Nephron (organoid): ENCODE results near the gene ADCY2.

ENCODE experiments used
- H3K27ac Mint-ChIP-seq, 3 experiments: 2 replicates each; pipeline ENCODE4 v1.8.0; 2020; ENCODE audit warnings: mixed read lengths in 3 of 3, mild to moderate bottlenecking in 2 of 3, moderate library complexity in 1 of 3
- H3K27me3 Mint-ChIP-seq: 2 replicates; pipeline ENCODE4 v1.8.0; 2021; ENCODE audit warnings: low read depth, mild to moderate bottlenecking, moderate library complexity, mixed read lengths
- H3K36me3 Mint-ChIP-seq: 2 replicates; pipeline ENCODE4 v1.8.0; 2020; ENCODE audit warnings: low read depth, mixed read lengths
- H3K4me1 Mint-ChIP-seq: 2 replicates; pipeline ENCODE4 v1.8.0; 2020; ENCODE audit warnings: mixed read lengths
- H3K4me3 Mint-ChIP-seq, 3 experiments: 2 replicates each; pipeline ENCODE4 v1.8.0; 2020; ENCODE audit warnings: mild to moderate bottlenecking in 3 of 3, mixed read lengths in 3 of 3, moderate library complexity in 2 of 3
- H3K9me3 Mint-ChIP-seq: 2 replicates; pipeline ENCODE4 v1.8.0; 2020; ENCODE audit warnings: mixed read lengths
- TF ChIP-seq, protein P1 (sequence below), 3 experiments: fragments of 200-600 bp; sonication (generic); IDR thresholded peaks; one replicate each; pipeline ENCODE4 v1.5.0; 2021; ENCODE audit warnings: antibody characterized with exemption in 3 of 3; ENCODE audit not compliant: unreplicated experiment in 3 of 3

Gene ADCY2

DNA sequence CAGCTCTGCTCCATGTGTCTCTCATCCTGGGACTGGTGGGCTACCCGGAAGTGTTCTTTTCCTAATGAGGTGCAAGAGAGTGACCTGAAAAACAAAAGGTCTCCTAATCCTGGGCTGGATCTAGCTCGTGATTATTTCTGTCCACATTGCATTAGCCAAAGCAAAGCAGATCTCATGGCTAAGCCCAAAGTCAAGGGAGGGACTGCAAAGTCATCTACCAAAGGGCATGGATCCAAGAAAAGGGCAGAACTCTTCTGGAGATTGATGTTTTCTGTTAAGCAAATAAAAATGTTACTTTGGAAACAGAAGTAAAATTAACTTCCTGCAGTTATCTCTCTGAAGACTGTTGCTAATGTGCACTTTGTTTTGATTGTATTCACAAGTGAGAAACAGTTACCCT, 229.8 kb downstream of the ADCY2 start:
- H3K27me3 Mint-ChIP-seq = no peaks in the 10 kb centered on the region
- no peaks in the 10 kb centered on the region for H3K9me3 Mint-ChIP-seq
- no peak overlapping the region for H3K27ac Mint-ChIP-seq
- H3K4me1 Mint-ChIP-seq = peaks cover 15% of the 10 kb centered on the region
- no peak overlapping the region for H3K4me3 Mint-ChIP-seq
- TF ChIP-seq, protein P1, sequence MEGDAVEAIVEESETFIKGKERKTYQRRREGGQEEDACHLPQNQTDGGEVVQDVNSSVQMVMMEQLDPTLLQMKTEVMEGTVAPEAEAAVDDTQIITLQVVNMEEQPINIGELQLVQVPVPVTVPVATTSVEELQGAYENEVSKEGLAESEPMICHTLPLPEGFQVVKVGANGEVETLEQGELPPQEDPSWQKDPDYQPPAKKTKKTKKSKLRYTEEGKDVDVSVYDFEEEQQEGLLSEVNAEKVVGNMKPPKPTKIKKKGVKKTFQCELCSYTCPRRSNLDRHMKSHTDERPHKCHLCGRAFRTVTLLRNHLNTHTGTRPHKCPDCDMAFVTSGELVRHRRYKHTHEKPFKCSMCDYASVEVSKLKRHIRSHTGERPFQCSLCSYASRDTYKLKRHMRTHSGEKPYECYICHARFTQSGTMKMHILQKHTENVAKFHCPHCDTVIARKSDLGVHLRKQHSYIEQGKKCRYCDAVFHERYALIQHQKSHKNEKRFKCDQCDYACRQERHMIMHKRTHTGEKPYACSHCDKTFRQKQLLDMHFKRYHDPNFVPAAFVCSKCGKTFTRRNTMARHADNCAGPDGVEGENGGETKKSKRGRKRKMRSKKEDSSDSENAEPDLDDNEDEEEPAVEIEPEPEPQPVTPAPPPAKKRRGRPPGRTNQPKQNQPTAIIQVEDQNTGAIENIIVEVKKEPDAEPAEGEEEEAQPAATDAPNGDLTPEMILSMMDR (IDR thresholded peaks at IDR 0.05; ENCODE audit: unreplicated experiment in 3 of 3) = no peak
- H3K36me3 Mint-ChIP-seq = peaks cover 13% of the 10 kb centered on the region

DNA sequence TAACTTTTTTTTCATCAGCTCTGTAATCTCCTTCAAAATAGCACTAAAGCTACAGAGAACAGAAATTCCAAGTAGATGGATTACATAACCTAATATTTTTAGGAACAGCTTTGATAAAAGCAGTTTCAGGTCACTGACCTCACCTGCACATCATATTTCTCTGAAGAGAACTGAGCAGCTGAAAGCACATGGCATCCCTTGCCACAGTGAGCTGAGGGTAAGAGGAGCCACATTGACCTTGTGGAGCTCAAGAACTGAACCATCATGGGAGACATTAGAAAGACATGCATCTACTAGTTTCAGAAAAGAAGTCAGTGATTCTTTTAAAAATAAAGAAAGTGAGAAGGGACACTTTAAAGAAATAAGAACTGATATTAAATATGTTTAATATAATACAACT, 232.3 kb downstream of the ADCY2 start:
- Mint-ChIP-seq H3K27me3 (no peaks in the 10 kb centered on the region), H3K27ac (no peak overlapping the region), H3K4me3 (no peak overlapping the region), H3K9me3 (no peaks in the 10 kb centered on the region), H3K4me1 (peaks cover 14% of the 10 kb centered on the region), H3K36me3 (peaks cover 17% of the 10 kb centered on the region)
- TF ChIP-seq, protein P1 (IDR thresholded peaks at IDR 0.05; ENCODE audit: unreplicated experiment in 3 of 3) = no peak

DNA sequence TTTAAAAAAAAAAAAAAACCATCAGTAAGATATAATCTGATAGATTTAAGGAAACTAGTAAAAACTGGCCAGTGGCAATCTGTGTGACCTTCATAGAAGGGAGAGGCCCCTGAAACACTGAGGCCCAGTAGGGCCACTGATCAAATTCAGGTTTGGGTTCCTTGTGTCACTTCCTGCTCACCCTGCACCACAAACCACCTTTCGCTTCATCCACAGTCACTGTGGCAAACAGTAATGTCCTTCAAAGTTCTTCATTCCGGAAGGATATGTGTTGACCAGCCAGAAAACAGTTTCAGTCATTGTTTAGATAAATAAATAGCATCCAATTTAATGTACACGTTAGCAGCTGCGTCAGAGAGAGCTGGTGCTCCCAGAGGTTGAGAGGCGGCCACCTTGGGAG, 232.9 kb downstream of the ADCY2 start:
- Mint-ChIP-seq H3K27me3 (no peaks in the 10 kb centered on the region), H3K4me3 (no peak overlapping the region), H3K9me3 (no peaks in the 10 kb centered on the region), H3K27ac (no peak overlapping the region), H3K4me1 (peaks cover 14% of the 10 kb centered on the region), H3K36me3 (peaks cover 17% of the 10 kb centered on the region)
- TF ChIP-seq, protein P1 (IDR thresholded peaks at IDR 0.05; ENCODE audit: unreplicated experiment in 3 of 3) = no peak

DNA sequence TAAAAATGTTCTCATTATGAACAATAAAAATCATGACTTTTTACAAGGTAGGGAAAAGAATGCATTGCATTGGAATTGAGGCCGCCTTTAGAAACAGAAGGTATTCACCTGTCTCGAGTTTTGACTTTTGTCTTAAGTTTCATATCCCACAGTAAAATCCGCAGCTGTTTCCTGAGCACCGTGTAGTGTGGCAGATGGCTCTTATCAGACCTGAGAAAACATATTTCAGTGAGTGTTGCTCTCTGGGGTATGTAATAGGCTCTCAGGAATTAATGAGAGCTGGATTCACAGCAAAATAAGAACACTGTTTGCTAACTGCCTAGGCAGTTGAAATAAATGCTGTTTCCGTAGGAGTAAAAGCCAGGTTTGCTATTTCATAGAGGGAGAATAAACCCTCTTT, 233.6 kb downstream of the ADCY2 start:
- H3K9me3 Mint-ChIP-seq = no peaks in the 10 kb centered on the region
- peak overlapping the region in 1 of 3 experiments; percentile 36 for H3K27ac Mint-ChIP-seq
- TF ChIP-seq, protein P1 (IDR thresholded peaks at IDR 0.05; ENCODE audit: unreplicated experiment in 3 of 3) = no peak
- H3K36me3 Mint-ChIP-seq = peaks cover 17% of the 10 kb centered on the region
- H3K4me1 Mint-ChIP-seq = peaks cover 14% of the 10 kb centered on the region
- H3K27me3 Mint-ChIP-seq = no peaks in the 10 kb centered on the region
- no peak overlapping the region for H3K4me3 Mint-ChIP-seq

DNA sequence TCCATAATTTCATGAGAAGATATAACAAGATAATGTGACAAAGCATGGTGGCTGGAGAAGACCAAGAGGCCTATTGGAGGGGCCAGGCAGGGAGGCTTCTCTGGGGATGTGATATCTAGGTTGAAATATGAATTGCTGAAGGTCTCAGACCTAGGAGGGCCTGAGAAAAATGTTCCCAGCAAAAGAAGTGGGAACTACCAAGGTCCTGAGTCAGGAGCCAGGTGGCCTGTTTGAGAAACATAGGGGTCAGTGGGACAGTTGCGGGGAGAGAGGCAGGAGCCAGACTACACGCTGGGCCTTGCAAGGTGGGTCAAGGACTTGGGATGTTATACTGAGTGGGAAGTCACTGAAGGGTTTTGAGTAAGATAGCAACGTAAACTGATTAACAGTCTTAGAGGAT, 238.9 kb downstream of the ADCY2 start:
- TF ChIP-seq, protein P1 (IDR thresholded peaks at IDR 0.05; ENCODE audit: unreplicated experiment in 3 of 3) = no peak
- no peak overlapping the region for H3K4me3 Mint-ChIP-seq
- H3K27ac Mint-ChIP-seq = no peak overlapping the region
- peaks cover 6% of the 10 kb centered on the region for H3K36me3 Mint-ChIP-seq
- no peaks in the 10 kb centered on the region for H3K9me3 Mint-ChIP-seq
- peaks cover 6% of the 10 kb centered on the region for H3K4me1 Mint-ChIP-seq
- peaks cover 4% of the 10 kb centered on the region for H3K27me3 Mint-ChIP-seq

DNA sequence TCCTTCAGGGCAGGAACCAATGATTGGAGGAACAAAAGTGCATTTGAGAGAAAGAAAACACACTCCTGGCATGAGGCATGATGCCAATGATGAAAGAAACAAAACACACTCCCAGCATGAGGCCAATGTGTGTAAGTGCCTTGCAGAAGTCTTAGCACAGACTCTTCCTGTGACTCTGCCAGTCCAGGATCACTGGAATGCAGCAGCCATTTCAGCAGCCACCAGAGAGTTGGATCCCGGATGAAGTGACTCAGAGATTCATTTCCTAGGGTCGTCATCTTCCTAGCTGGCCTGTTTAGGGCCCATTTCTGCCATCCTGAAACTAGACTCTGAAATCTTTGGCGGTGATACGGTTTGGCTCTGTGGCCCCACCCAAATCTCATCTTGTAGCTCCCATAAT, 242.5 kb downstream of the ADCY2 start:
- Mint-ChIP-seq H3K27ac (no peak overlapping the region), H3K36me3 (peaks cover 3% of the 10 kb centered on the region), H3K27me3 (peaks cover 4% of the 10 kb centered on the region), H3K4me3 (no peak overlapping the region), H3K9me3 (peaks cover 5% of the 10 kb centered on the region), H3K4me1 (no peaks in the 10 kb centered on the region)
- TF ChIP-seq, protein P1 (IDR thresholded peaks at IDR 0.05; ENCODE audit: unreplicated experiment in 3 of 3) = no peak
